Lower lobe of right lung (tissue), 2 donors: ENCODE data around the gene MALT1. TPM values are rescaled to one million over a fixed set of nuclear protein-coding genes. Genes with fewer than 3 reads are reported as not detected.

Experiments
- ATAC-seq, 2 donors: fragments of 200-7000 bp; cut with Tn5 transposase; one replicate each; pipeline ENCODE4 v1.9.1; 2020 to 2022; ENCODE audit warnings: mild to moderate bottlenecking in 2 of 2, moderate library complexity in 2 of 2
- DNase-seq: peaks from one replicate; pipeline ENCODE4 v3.0.0-alpha.2; 2020
- H3K27ac ChIP-seq: fragments of 200-600 bp; one replicate; pipeline ENCODE4 v1.8.0; 2022
- H3K27me3 ChIP-seq: fragments of 200-600 bp; one replicate; pipeline ENCODE4 v1.8.0; 2022; ENCODE audit warnings: low read depth
- H3K36me3 ChIP-seq: fragments of 200-600 bp; one replicate; pipeline ENCODE4 v1.8.0; 2022; ENCODE audit warnings: mild to moderate bottlenecking
- H3K4me1 ChIP-seq: fragments of 200-600 bp; one replicate; pipeline ENCODE4 v1.8.0; 2022
- H3K4me3 ChIP-seq: fragments of 200-600 bp; one replicate; pipeline ENCODE4 v1.8.0; 2022; ENCODE audit warnings: mild to moderate bottlenecking
- H3K9me3 ChIP-seq: fragments of 200-600 bp; one replicate; pipeline ENCODE4 v1.8.0; 2022
- intact Hi-C: fragments of 100-400 bp; cut with DNase I; formaldehyde crosslinking; loops from one replicate; pipeline ENCODE4 v1.11.0; 2022
- total RNA-seq: library from RNA; stranded (reverse); fragmentation: NEBNext Ultra II Directional; extraction: Animal tissue kit (Norgen Biotek cat#: 25700); gene quantifications from one replicate; pipeline ENCODE4 v1.2.1, GENCODE V29; 2021
- TF ChIP-seq, protein P1 (sequence below): fragments of 200-600 bp; IDR thresholded peaks from one replicate; pipeline ENCODE4 v1.8.0; 2022; ENCODE audit warnings: antibody characterized with exemption, mild to moderate bottlenecking
- donor health status: DM: no; HTN: yes; CAD: no; lungs with severe emphysema.

The MALT1 gene
- total RNA-seq, 1 donor from 2014 or later = 23.1 TPM

- no peak overlapping the region for H3K4me3 ChIP-seq
- TF ChIP-seq, protein P1, sequence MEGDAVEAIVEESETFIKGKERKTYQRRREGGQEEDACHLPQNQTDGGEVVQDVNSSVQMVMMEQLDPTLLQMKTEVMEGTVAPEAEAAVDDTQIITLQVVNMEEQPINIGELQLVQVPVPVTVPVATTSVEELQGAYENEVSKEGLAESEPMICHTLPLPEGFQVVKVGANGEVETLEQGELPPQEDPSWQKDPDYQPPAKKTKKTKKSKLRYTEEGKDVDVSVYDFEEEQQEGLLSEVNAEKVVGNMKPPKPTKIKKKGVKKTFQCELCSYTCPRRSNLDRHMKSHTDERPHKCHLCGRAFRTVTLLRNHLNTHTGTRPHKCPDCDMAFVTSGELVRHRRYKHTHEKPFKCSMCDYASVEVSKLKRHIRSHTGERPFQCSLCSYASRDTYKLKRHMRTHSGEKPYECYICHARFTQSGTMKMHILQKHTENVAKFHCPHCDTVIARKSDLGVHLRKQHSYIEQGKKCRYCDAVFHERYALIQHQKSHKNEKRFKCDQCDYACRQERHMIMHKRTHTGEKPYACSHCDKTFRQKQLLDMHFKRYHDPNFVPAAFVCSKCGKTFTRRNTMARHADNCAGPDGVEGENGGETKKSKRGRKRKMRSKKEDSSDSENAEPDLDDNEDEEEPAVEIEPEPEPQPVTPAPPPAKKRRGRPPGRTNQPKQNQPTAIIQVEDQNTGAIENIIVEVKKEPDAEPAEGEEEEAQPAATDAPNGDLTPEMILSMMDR = no peak
- intact Hi-C loops = no loop called here
- peaks cover 6% of the 10 kb centered on the region for H3K4me1 ChIP-seq
- no peaks in the 10 kb centered on the region for H3K36me3 ChIP-seq
- peaks cover 25% of the 10 kb centered on the region for H3K27me3 ChIP-seq
- ATAC-seq (no peak), DNase-seq (no peak)
- H3K9me3 ChIP-seq = no peaks in the 10 kb centered on the region
- no peak overlapping the region for H3K27ac ChIP-seq
These were observed 90.9 kb downstream of the MALT1 start for GRCh38 chr18:58761970-58762780.

DNA sequence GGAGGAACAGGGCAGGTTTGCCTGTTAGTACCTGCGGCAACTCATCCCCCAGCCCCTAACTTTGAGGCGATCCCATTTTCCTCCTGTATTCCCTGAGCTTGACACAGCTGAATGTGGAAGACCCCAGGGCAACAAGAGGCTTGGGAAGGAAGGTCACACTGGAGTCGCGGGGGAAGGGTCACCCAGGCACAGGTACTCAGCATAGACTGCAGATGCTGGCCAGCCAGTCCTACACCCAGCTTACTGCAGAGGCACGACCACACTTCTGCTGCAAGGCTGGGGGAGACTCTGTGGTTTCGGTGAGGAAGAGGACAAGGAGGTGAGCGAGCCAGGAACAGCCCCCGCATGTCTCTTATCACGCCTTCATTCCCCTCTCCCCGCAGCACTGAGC lies 91.5 kb downstream of the MALT1 start:
- H3K27me3 ChIP-seq = peaks cover 25% of the 10 kb centered on the region

GRCh38 chr18:58766164-58766563 lies 94.9 kb downstream of the MALT1 start:
- Histone ChIP-seq H3K36me3 (no peaks in the 10 kb centered on the region), H3K9me3 (no peaks in the 10 kb centered on the region), H3K27me3 (peaks cover 18% of the 10 kb centered on the region), H3K4me3 (no peak overlapping the region), H3K4me1 (peaks cover 17% of the 10 kb centered on the region), H3K27ac (no peak overlapping the region)
- no peak for DNase-seq
- ATAC-seq = no peak
- intact Hi-C loops = loop anchor here (5.0 kb wide), 1 partner anchor 239 kb away; no protein-coding TSS in a partner anchor
- TF ChIP-seq, protein P1 = no peak

More for the DNA sequence above, 91.5 kb downstream of the MALT1 start:
- intact Hi-C loops = no loop called here
- no peaks in the 10 kb centered on the region for H3K9me3 ChIP-seq
- H3K27ac ChIP-seq = no peak overlapping the region
- H3K4me1 ChIP-seq = peaks cover 6% of the 10 kb centered on the region
- ATAC-seq (no peak), DNase-seq (no peak)
- H3K4me3 ChIP-seq = no peak overlapping the region
- no peaks in the 10 kb centered on the region for H3K36me3 ChIP-seq
- TF ChIP-seq, protein P1 = no peak

- Histone ChIP-seq H3K4me1 (peaks cover 17% of the 10 kb centered on the region), H3K9me3 (no peaks in the 10 kb centered on the region), H3K36me3 (no peaks in the 10 kb centered on the region), H3K27me3 (peaks cover 18% of the 10 kb centered on the region), H3K27ac (no peak overlapping the region), H3K4me3 (no peak overlapping the region)
- TF ChIP-seq, protein P1 = no peak
- intact Hi-C loops = loop anchor here (5.0 kb wide), 1 partner anchor 240 kb away; no protein-coding TSS in a partner anchor
- DNase-seq = no peak
- no peak for ATAC-seq
These were observed 95.7 kb downstream of the MALT1 start for GRCh38 chr18:58766946-58767345.

DNA sequence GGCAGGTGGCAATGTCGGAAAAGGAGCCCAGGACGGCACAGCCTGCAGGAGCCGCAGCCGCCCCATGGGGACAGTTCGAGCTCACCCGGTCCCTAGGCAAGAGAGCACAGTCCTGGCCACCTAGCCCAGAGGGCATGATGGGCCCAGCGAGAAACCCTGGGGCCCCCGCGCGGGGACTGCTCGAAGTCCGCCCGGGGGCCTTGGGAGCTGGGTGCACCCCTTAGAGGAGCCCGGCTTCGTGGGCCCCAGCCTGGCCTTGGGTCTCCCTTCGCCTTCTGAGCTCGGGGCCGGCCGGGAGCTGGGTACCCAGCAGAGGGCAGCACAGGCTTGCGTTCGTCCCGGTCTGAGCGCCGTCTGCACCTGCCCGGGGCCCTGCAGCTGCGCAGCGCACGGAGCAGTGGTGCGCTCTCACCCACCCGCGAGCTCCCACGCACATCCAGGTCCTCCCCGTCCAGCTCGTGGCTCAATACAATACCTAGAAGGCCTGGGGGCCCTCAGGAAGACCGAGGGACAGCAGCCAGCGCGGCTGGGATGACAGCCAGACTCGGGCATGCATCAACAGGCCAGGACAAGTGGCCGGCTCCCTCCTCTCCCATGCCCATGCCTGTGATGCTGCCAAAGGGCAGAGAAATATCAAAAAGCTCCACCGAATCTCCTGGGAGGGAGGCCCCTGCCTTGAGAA lies 97.2 kb downstream of the MALT1 start:
- TF ChIP-seq, protein P1 = peak; percentile 82
- ATAC-seq (peak; percentile 93 to 95), DNase-seq (peak; percentile 74)
- no peak overlapping the region for H3K27ac ChIP-seq
- peak overlapping the region; percentile 41 for H3K4me3 ChIP-seq
- H3K27me3 ChIP-seq = peaks cover 18% of the 10 kb centered on the region
- intact Hi-C loops = loop anchor here (5.0 kb wide), 1 partner anchor 241 kb away; no protein-coding TSS in a partner anchor
- H3K4me1 ChIP-seq = peaks cover 17% of the 10 kb centered on the region
- H3K9me3 ChIP-seq = no peaks in the 10 kb centered on the region
- no peaks in the 10 kb centered on the region for H3K36me3 ChIP-seq
